ENCODE measurements around the gene VTA1. TPM values are rescaled to one million over a fixed set of nuclear protein-coding genes. Genes with fewer than 3 reads are reported as not detected.
"Not testable (repeated sequence)": the region's sequence is repeated elsewhere in the genome, so short reads cannot be mapped to it uniquely, and the experiment has no call there.

Gene VTA1
- total RNA-seq, 2 experiments from 2014 or later, result 54.7 to 57.3 TPM

DNA sequence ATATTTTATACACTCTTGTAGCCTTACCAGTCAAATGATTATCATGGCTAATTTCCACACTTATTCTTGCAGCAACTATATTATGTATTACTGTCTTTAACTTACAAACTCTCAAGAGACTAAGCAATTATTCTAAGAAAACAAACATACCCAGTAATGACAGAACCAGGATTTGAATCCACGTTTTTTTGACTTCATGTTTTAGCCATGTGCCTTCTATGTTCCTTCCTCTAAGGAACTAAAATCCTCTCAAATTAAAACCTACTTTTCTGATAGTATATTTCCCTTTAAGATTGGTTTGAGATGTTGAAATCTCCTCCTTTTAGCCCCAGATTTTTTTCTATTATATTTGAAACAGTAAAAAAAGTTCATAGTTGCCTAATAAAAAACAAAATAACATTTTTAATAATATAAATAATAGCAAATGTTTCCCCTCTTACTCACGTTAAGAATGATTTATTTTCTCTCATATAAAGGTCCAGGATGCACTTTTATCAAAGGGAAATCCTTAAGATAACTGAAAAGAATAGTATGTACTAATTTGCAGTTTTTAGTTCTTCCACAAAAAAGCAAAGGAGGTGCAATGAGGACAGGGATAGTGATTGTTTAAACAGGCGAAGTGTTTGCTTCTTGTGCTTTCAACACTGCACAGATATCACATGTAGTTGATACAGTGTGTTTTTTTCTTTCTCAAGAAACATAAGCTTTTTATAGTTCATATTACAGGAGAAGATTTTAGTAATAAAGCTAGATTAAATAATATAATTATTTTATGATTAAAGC is 54.0 kb downstream of the VTA1 start:
- no peak for DNase-seq
- Mint-ChIP-seq H3K4me3 (no peak overlapping the region), H3K9me3 (no peaks in the 10 kb centered on the region), H3K27ac (no peak overlapping the region), H3K36me3 (ENCODE audit: low read depth) (peaks cover 13% of the 10 kb centered on the region), H3K4me1 (ENCODE audit: low read depth) (peaks cover 15% of the 10 kb centered on the region), H3K27me3 (ENCODE audit: low read depth) (no peaks in the 10 kb centered on the region)
- CTCF ChIA-PET, result interaction anchor here (0.9 kb wide), 1 partner anchor 45 kb away, joined by 4 read pairs; no protein-coding TSS in a partner anchor
- intact Hi-C loops (cut with micrococcal nuclease), result no loop called here

DNA sequence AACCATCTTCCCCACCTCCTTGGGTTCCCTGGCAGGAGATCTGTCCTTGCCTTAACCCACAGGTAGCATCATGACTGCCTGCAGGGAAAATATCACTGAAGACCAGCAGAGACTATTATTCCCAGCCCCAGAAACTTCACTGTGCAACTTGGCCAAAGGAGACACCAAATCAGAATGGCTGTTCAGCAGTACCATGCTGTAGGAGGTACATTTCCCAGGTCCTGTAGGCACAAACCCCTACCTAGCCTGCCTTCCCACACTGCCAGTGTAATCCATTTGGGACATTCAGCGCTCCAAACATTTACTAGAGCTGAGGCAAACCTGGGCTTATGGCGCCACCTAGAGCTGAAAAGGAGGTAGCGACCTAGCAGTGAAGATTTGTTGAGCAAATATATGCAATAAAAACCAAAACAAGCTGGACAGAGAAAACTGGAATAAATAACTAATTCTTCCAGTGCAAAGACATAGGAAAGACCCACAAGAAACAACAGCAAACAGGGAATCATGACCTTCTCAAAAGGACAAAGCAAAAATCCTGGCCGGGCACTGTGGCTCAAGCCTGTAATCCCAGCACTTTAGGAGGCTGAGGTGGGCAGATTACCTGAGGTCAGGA is 60.3 kb downstream of the VTA1 start:
- H3K27ac Mint-ChIP-seq, result no peak overlapping the region
- intact Hi-C loops (cut with micrococcal nuclease), result loop anchor here (1.0 kb wide), 3 partner anchors 51 to 218 kb away; partner anchors contain the start of genes NMBR and VTA1
- H3K27me3 Mint-ChIP-seq (ENCODE audit: low read depth), result no peaks in the 10 kb centered on the region
- H3K36me3 Mint-ChIP-seq (ENCODE audit: low read depth), result peaks cover 53% of the 10 kb centered on the region
- peaks cover 2% of the 10 kb centered on the region for H3K4me1 Mint-ChIP-seq (ENCODE audit: low read depth)
- no peak overlapping the region for H3K4me3 Mint-ChIP-seq
- CTCF ChIA-PET, result interaction anchor here (0.6 to 2.7 kb wide), 24 partner anchors 9 to 724 kb away, joined by 3 to 19 read pairs (median 4); partner anchors contain the start of genes NMBR and VTA1
- H3K9me3 Mint-ChIP-seq, result peaks cover 4% of the 10 kb centered on the region
- peak; percentile 62 for DNase-seq

DNA sequence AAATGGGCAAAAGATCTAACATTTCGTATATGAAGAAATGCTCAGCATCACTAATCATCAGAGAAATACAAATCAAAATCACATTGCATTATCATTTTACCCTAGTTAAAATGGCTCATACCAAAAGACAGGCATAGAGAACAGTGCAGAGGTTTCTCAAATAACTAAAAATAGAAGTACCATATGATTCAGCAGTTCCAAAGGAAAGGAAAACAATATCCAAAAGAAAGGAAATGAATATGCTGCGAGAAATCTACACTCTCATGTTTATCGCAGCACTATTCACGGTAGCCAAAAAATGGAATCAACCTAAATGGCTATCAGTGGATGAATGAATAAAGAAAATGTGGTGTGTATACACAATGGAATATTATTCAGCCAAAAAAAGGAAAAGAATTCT is 63.5 kb downstream of the VTA1 start:
- intact Hi-C loops (cut with micrococcal nuclease), result no loop called here
- Mint-ChIP-seq H3K36me3 (ENCODE audit: low read depth) (peaks cover 65% of the 10 kb centered on the region), H3K9me3 (peaks cover 14% of the 10 kb centered on the region), H3K4me3 (no peak overlapping the region), H3K27me3 (ENCODE audit: low read depth) (no peaks in the 10 kb centered on the region), H3K4me1 (ENCODE audit: low read depth) (peaks cover 2% of the 10 kb centered on the region), H3K27ac (no peak overlapping the region)
- CTCF ChIA-PET, result interaction anchor here (0.6 kb wide), 2 partner anchors 33 to 224 kb away, joined by 3 to 4 read pairs; no protein-coding TSS in a partner anchor
- DNase-seq, result no peak

DNA sequence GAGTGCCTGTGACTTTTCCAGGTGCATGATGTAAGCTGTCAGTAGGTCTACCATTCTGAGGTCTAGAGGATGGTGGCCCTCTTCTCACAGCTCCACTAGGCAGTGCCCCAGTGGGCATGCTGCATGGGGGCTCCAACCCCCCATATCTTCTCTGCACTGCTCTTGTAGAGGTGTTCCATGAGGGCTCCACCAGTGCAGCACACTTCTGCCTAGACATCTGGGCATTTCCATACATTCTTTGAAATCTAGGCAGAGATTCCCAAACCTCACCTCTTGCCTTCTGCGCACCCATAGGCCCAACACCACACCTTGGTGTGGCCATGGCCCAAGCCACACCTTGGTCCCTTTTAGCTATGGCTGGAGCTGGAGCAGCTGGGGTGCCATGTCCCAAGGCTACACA is 66.3 kb downstream of the VTA1 start:
- H3K27ac Mint-ChIP-seq, result no peak overlapping the region

DNA sequence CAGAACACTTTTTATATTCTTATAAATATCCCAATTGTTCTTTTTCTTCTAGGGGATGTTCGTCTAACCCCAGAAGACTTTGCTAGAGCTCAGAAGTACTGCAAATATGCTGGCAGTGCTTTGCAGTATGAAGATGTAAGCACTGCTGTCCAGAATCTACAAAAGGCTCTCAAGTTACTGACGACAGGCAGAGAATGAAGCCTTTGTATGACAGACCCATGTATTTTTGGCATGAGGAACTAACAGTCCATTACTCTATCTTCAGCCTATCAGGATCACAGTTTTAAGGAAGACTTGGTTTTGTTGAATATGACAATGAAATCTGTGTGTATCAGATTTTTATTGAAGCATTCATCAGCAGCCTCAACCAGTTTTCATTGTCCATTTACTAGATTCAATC is 71.4 kb downstream of the VTA1 start:
- no peak overlapping the region for H3K27ac Mint-ChIP-seq
- no peaks in the 10 kb centered on the region for H3K27me3 Mint-ChIP-seq (ENCODE audit: low read depth)
- no peak overlapping the region for H3K4me3 Mint-ChIP-seq
- no peaks in the 10 kb centered on the region for H3K4me1 Mint-ChIP-seq (ENCODE audit: low read depth)
- H3K36me3 Mint-ChIP-seq (ENCODE audit: low read depth), result peaks cover 12% of the 10 kb centered on the region
- peaks cover under 1% of the 10 kb centered on the region for H3K9me3 Mint-ChIP-seq
- intact Hi-C loops (cut with micrococcal nuclease), result no loop called here
- CTCF ChIA-PET, result interaction anchor here (3.3 kb wide), 1 partner anchor 11 kb away, joined by 14 read pairs; no protein-coding TSS in a partner anchor
- no peak for DNase-seq

More for the DNA sequence above, 66.3 kb downstream of the VTA1 start:
- intact Hi-C loops (cut with micrococcal nuclease), result no loop called here
- Mint-ChIP-seq H3K36me3 (ENCODE audit: low read depth) (peaks cover 49% of the 10 kb centered on the region), H3K4me1 (ENCODE audit: low read depth) (no peaks in the 10 kb centered on the region), H3K4me3 (no peak overlapping the region), H3K27me3 (ENCODE audit: low read depth) (no peaks in the 10 kb centered on the region), H3K9me3 (peaks cover 14% of the 10 kb centered on the region)
- no peak for DNase-seq
- CTCF ChIA-PET, result no interaction called here

DNA sequence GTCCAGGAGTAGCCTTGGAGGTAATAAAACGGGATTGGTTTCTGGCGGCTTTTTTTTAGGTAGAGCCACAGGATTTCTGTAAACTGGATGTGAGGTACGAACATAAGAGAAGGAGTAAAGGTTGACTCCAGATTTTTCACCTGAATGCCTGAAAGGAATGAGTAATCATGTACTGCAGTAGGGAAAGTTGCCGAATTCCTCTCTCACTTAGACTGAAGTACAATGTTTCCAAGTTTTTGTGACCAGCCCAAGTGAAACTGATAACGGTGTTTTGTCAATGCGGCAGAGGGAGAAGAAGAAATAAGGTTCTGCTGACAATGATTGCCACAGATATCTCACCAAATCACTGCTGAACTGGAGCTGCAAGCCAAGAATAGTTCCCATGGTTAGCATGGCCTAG is 75.0 kb downstream of the VTA1 start:
- no peak for DNase-seq
- no peaks in the 10 kb centered on the region for H3K4me1 Mint-ChIP-seq (ENCODE audit: low read depth)
- H3K9me3 Mint-ChIP-seq, result no peaks in the 10 kb centered on the region
- H3K27ac Mint-ChIP-seq, result no peak overlapping the region
- peaks cover 2% of the 10 kb centered on the region for H3K36me3 Mint-ChIP-seq (ENCODE audit: low read depth)
- intact Hi-C loops (cut with micrococcal nuclease), result no loop called here
- CTCF ChIA-PET, result interaction anchor here (0.6 kb wide), 1 partner anchor 196 kb away, joined by 5 read pairs; no protein-coding TSS in a partner anchor
- H3K4me3 Mint-ChIP-seq, result no peak overlapping the region
- H3K27me3 Mint-ChIP-seq (ENCODE audit: low read depth), result no peaks in the 10 kb centered on the region

DNA sequence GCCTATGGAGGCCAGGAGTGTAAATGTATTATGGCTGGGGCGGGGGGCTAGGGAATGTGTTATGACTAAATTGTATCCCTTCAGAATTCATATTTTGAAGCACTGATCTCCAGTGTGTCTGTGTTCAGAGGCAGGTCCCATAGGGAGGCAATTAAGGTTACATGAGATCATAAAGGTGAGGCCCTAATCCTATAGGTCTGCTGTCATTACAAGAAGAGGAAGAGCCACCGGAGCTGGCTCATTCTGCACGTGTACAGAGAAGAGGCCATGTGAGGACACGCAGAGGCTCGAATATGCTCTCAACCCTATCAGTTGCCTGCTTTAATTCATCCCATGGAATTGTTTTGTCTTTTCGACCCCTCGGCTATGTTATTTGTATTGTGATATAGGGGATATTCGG is 76.9 kb downstream of the VTA1 start:
- Mint-ChIP-seq H3K36me3 (ENCODE audit: low read depth) (peaks cover 2% of the 10 kb centered on the region), H3K27ac (no peak overlapping the region)
- CTCF ChIA-PET, result no interaction called here

DNA sequence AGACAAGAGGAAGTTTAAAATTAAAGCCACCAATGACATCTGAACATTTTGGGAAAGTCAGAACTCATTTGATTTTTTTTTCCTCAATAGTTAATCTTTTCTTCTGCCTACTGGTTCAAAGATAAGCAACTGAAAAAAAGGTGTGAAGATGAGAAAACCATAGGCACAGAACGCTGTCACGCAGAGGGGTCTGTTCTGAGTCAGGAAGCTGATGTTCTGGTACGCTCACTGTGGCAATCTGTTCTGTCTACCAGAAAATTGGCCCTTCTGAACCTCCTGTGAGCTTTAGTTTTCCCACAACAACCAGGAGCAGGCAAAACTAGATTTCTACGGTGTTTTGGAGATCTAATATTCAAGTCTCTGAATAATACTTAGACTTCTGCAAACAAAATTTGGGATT is 78.1 kb downstream of the VTA1 start:
- intact Hi-C loops (cut with micrococcal nuclease), result no loop called here

More for the DNA sequence above, 76.9 kb downstream of the VTA1 start:
- H3K4me1 Mint-ChIP-seq (ENCODE audit: low read depth), result no peaks in the 10 kb centered on the region
- DNase-seq, result no peak
- H3K27me3 Mint-ChIP-seq (ENCODE audit: low read depth), result no peaks in the 10 kb centered on the region
- peaks cover 9% of the 10 kb centered on the region for H3K9me3 Mint-ChIP-seq
- intact Hi-C loops (cut with micrococcal nuclease), result no loop called here
- H3K4me3 Mint-ChIP-seq, result no peak overlapping the region

DNA sequence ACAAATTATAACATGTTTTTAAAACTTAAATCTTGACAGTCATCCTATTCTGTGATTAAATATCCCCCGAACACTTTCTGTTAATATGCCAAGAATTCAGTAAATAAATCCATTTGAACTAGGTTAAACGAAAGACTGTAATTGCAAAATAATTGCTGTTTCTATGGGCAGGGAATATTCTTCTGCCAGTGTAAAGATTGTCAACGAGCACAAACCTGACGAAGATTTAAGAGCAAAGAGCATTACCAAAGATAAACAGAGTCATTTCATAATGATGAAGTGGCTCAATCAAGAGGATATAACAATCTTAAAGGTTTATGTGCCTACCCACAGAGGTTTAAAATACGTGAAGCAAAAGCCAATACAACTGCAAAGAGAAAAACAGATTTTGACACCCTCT is 78.5 kb downstream of the VTA1 start:
- Mint-ChIP-seq H3K9me3 (peaks cover 14% of the 10 kb centered on the region), H3K4me3 (no peak overlapping the region), H3K27ac (no peak overlapping the region), H3K4me1 (ENCODE audit: low read depth) (no peaks in the 10 kb centered on the region), H3K36me3 (ENCODE audit: low read depth) (peaks cover 2% of the 10 kb centered on the region), H3K27me3 (ENCODE audit: low read depth) (no peaks in the 10 kb centered on the region)
- DNase-seq, result no peak
- intact Hi-C loops (cut with micrococcal nuclease), result no loop called here
- CTCF ChIA-PET, result no interaction called here

More for the DNA sequence above, 78.1 kb downstream of the VTA1 start:
- Mint-ChIP-seq H3K4me1 (ENCODE audit: low read depth) (no peaks in the 10 kb centered on the region), H3K27ac (no peak overlapping the region), H3K4me3 (no peak overlapping the region), H3K9me3 (peaks cover 14% of the 10 kb centered on the region), H3K36me3 (ENCODE audit: low read depth) (peaks cover 2% of the 10 kb centered on the region), H3K27me3 (ENCODE audit: low read depth) (no peaks in the 10 kb centered on the region)
- no peak for DNase-seq
- CTCF ChIA-PET, result no interaction called here

DNA sequence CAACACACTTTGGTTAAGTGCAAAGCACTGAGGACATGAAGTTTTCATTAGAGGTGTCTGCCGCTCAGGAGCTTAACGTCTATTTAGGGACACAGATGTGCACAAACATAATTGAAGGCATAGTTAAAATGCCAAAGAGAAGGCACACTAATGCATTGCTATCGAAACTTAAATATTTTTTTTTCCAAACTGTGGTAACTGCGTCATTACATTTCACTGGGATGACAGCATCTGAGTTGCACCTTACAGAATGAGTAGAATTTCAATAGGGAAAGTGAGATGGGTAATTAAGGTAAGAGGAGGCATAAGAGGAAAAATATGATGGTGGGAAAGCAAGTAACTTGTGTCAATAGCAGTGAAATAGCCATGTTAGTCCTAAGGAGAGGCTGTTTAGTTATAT is 79.7 kb downstream of the VTA1 start:
- intact Hi-C loops (cut with micrococcal nuclease), result no loop called here
- H3K9me3 Mint-ChIP-seq, result peaks cover 14% of the 10 kb centered on the region
- H3K36me3 Mint-ChIP-seq (ENCODE audit: low read depth), result no peaks in the 10 kb centered on the region
- CTCF ChIA-PET, result no interaction called here
- DNase-seq, result no peak
- no peak overlapping the region for H3K4me3 Mint-ChIP-seq
- no peaks in the 10 kb centered on the region for H3K27me3 Mint-ChIP-seq (ENCODE audit: low read depth)
- H3K4me1 Mint-ChIP-seq (ENCODE audit: low read depth), result no peaks in the 10 kb centered on the region
- no peak overlapping the region for H3K27ac Mint-ChIP-seq

DNA sequence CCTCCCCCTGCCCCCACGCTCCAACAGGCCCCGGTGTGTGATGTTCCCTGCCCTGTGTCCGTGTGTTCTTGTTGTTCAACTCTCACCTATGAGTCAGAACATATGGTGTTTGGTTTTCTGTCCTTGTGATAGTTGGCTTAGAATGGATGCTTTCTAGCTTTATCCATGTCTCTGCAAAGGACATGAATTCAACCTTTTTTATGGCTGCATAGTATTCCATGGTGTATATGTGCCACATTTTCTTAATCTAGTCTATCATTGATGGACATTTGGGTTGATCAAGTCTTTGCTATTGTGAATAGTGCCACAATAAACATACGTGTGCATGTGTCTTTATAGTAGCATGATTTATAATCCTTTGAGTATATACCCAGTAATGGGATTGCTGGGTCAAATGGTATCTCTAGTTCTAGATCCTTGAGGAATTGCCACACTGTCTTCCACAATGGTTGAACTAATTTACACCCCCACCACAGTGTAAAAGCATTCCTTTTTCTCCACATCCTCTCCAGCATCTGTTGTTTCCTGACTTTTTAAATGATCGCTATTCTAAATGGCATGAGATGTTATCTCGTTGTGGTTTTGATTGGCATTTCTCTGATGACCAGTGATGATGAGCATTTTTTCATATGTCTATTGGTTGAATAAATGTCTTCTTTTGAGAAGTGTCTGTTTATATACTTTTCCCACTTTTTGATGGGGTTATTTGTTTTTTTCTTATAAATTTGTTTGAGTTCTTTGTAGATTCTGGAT is 82.6 kb downstream of the VTA1 start:
- peaks cover 14% of the 10 kb centered on the region for H3K9me3 Mint-ChIP-seq

More for the DNA sequence above, 82.6 kb downstream of the VTA1 start:
- H3K4me3 Mint-ChIP-seq; H3K27me3 Mint-ChIP-seq (ENCODE audit: low read depth); H3K36me3 Mint-ChIP-seq (ENCODE audit: low read depth); DNase-seq; CTCF ChIA-PET; H3K27ac Mint-ChIP-seq; intact Hi-C loops (cut with micrococcal nuclease): not testable (repeated sequence)
- peaks cover 13% of the 10 kb centered on the region for H3K4me1 Mint-ChIP-seq (ENCODE audit: low read depth)
